Esophagus squamous epithelium (tissue), 4 donors: ENCODE measurements around the gene CDT1.

Source experiments
- POLR2A ChIP-seq, 4 donors: fragments of 450-650 bp; IDR thresholded peaks; one replicate each; pipeline ENCODE4 v1.6.1; 2017; ENCODE audit warnings: antibody characterized with exemption in 4 of 4, mild to moderate bottlenecking in 4 of 4, moderate library complexity in 3 of 4
- TF ChIP-seq, protein P1 (sequence below), 6 experiments: fragments of 450-650 bp in 4 of 6; fragments of 200-600 bp in 2 of 6; sonication (generic) in 2 of 6; IDR thresholded peaks; one replicate each; pipeline ENCODE4 v1.5.1; 2016 to 2019; ENCODE audit warnings: antibody characterized with exemption in 6 of 6, mild to moderate bottlenecking in 4 of 6, moderate library complexity in 4 of 6

DNA sequence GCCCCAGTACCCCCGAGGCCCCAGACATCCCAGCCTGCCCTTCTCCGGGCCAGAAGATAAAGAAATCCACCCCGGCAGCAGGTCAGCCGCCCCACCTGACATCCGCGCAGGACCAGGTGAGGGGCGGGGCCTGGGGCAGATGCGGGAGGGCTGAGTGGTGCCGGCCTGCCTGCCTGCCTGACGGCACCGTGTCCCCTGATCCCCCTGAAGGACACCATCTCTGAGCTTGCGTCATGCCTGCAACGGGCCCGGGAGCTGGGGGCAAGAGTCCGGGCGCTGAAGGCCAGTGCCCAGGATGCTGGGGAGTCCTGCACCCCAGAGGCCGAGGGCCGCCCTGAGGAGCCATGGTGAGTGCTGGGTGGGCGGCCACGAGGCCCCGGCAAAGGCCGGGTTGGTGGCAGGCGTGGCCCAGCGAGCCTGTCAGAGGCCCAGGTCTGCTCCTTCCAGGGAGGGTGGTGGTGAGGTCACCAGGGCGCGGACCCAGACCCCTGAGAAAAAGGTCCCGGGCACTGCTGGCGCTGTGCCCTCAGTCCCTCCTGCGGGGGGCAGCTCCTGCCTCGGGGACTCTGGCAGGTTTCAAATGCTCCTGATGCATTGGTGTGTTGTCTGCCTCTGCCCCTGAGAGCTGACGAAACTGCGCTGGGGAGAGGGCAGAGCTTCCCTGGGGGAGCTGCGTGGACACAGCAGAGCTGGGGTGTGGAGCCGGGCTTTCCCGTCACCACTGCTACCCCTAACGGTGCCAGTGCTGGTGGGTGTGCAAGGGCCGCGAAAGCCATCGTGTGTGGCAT is 1.2 kb downstream of the CDT1 start:
- TF ChIP-seq, protein P1, sequence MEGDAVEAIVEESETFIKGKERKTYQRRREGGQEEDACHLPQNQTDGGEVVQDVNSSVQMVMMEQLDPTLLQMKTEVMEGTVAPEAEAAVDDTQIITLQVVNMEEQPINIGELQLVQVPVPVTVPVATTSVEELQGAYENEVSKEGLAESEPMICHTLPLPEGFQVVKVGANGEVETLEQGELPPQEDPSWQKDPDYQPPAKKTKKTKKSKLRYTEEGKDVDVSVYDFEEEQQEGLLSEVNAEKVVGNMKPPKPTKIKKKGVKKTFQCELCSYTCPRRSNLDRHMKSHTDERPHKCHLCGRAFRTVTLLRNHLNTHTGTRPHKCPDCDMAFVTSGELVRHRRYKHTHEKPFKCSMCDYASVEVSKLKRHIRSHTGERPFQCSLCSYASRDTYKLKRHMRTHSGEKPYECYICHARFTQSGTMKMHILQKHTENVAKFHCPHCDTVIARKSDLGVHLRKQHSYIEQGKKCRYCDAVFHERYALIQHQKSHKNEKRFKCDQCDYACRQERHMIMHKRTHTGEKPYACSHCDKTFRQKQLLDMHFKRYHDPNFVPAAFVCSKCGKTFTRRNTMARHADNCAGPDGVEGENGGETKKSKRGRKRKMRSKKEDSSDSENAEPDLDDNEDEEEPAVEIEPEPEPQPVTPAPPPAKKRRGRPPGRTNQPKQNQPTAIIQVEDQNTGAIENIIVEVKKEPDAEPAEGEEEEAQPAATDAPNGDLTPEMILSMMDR (IDR thresholded peaks at IDR 0.05): no peak
- TF ChIP-seq POLR2A (IDR thresholded peaks at IDR 0.05): no peak
